ENCODE measurements around the gene ETNK1. TPM values are rescaled to one million over a fixed set of nuclear protein-coding genes. Genes with fewer than 3 reads are reported as not detected.
"Not testable (repeated sequence)": the region's sequence is repeated elsewhere in the genome, so short reads cannot be mapped to it uniquely, and the experiment has no call there.

ETNK1 gene
- total and polyA plus RNA-seq, 12 donors = 16.8 to 79.2 (median 51.5) TPM

- no peaks in the 10 kb centered on the region for H3K9me3 ChIP-seq (replicated peaks in 1 of 3)
- WGBS, 4 donors = 43 to 47% (median 44%) methylated on average over 3 of the region's 3 CpGs
- TF ChIP-seq POLR2A (IDR thresholded peaks at IDR 0.05) = no peak
- no peak for TF ChIP-seq CTCF (IDR thresholded peaks at IDR 0.05)
- intact Hi-C loops (cut with DNase I) = no loop called here
- no peaks in the 10 kb centered on the region for H3K36me3 ChIP-seq (replicated peaks in 1 of 2)
- H3K27ac ChIP-seq = no peak overlapping the region
- H3K27me3 ChIP-seq = no peaks in the 10 kb centered on the region
- no peaks in the 10 kb centered on the region for H3K4me1 ChIP-seq (replicated peaks in 1 of 2)
- H3K4me3 ChIP-seq = no peak overlapping the region
- DNase-seq = no peak
These were observed 14.8 kb upstream of the ETNK1 start for GRCh38 chr12:22610131-22610530.

- WGBS, 4 donors = 76 to 94% (median 83%) methylated on average over 6 of the region's 6 CpGs
- H3K9me3 ChIP-seq (replicated peaks in 1 of 3); H3K27ac ChIP-seq; intact Hi-C loops (cut with DNase I); H3K27me3 ChIP-seq; H3K36me3 ChIP-seq (replicated peaks in 1 of 2); DNase-seq; H3K4me3 ChIP-seq; H3K4me1 ChIP-seq (replicated peaks in 1 of 2): not testable (repeated sequence)
These were observed 12.1 kb upstream of the ETNK1 start for GRCh38 chr12:22612822-22613221.

- intact Hi-C loops (cut with DNase I) = no loop called here
- no peaks in the 10 kb centered on the region for H3K27me3 ChIP-seq
- no peak overlapping the region for H3K27ac ChIP-seq
- no peaks in the 10 kb centered on the region for H3K4me1 ChIP-seq (replicated peaks in 1 of 2)
- H3K4me3 ChIP-seq = no peak overlapping the region
- TF ChIP-seq CTCF (IDR thresholded peaks at IDR 0.05) (no peak), POLR2A (IDR thresholded peaks at IDR 0.05) (no peak)
- DNase-seq = no peak
- H3K36me3 ChIP-seq (replicated peaks in 1 of 2) = no peaks in the 10 kb centered on the region
- 79 to 88% (median 80%) methylated on average over 2 of the region's 2 CpGs for WGBS, 4 donors
- H3K9me3 ChIP-seq (replicated peaks in 1 of 3) = no peaks in the 10 kb centered on the region
These were observed 8.9 kb upstream of the ETNK1 start for GRCh38 chr12:22615963-22616501.

GRCh38 chr12:22617630-22618029 lies 7.3 kb upstream of the ETNK1 start:
- Histone ChIP-seq H3K4me3 (no peak overlapping the region), H3K27me3 (no peaks in the 10 kb centered on the region), H3K9me3 (replicated peaks in 1 of 3) (no peaks in the 10 kb centered on the region), H3K27ac (no peak overlapping the region), H3K36me3 (replicated peaks in 1 of 2) (no peaks in the 10 kb centered on the region), H3K4me1 (replicated peaks in 1 of 2) (no peaks in the 10 kb centered on the region)
- WGBS, 4 donors = 86 to 92% (median 89%) methylated on average over 2 of the region's 2 CpGs
- no peak for TF ChIP-seq CTCF (IDR thresholded peaks at IDR 0.05)
- no peak for TF ChIP-seq POLR2A (IDR thresholded peaks at IDR 0.05)
- intact Hi-C loops (cut with DNase I) = no loop called here
- no peak for DNase-seq

- Histone ChIP-seq H3K4me1 (replicated peaks in 1 of 2) (peaks cover 8 to 34% of the 10 kb centered on the region in 2 donors), H3K27me3 (no peaks in the 10 kb centered on the region), H3K9me3 (replicated peaks in 1 of 3) (no peaks in the 10 kb centered on the region), H3K36me3 (replicated peaks in 1 of 2) (no peaks in the 10 kb centered on the region), H3K4me3 (peak overlapping the region in 2 of 4 donors; percentile 91 to 93), H3K27ac (peak overlapping the region; percentile 85 to 99 (median 96))
- 28 to 51% (median 36%) methylated on average over 6 to 10 of the region's 10 CpGs for WGBS, 4 donors
- no peak for TF ChIP-seq POLR2A (IDR thresholded peaks at IDR 0.05)
- intact Hi-C loops (cut with DNase I) = loop anchor here in 1 of 2 donors (5.0 kb wide), 1 partner anchor 82 kb away; the partner anchor contains the start of gene C2CD5
- no peak for DNase-seq
These were observed 462 bp upstream of the ETNK1 start for GRCh38 chr12:22624548-22624869.
